Coronary artery (tissue), 2 donors: ENCODE measurements around the gene ADAD1.

Experiments used
- DNase-seq: peaks from one replicate; pipeline ENCODE4 v3.0.0-alpha.2; 2017; ENCODE audit warnings: low spot score
- H3K27ac ChIP-seq, 2 donors: fragments of 200-600 bp; sonication (generic); one replicate each; pipeline ENCODE4 v1.5.1; 2016 to 2019
- H3K4me3 ChIP-seq: fragments of 200-600 bp; sonication (generic); 2 replicates; pipeline ENCODE4 v1.5.1; 2016; ENCODE audit warnings: mild to moderate bottlenecking, moderate library complexity
- CTCF ChIP-seq: fragments of 200-600 bp; sonication (generic); IDR thresholded peaks from one replicate; pipeline ENCODE4 v1.5.1; 2019; ENCODE audit warnings: antibody characterized with exemption

ADAD1 gene

GRCh38 chr4:122476745-122477144 lies 97.9 kb downstream of the ADAD1 start:
- H3K27ac ChIP-seq, result no peak overlapping the region
- no peak for DNase-seq
- no peak overlapping the region for H3K4me3 ChIP-seq
- no peak for TF ChIP-seq CTCF
